GM18507 (cell line): ENCODE results near the gene ILF2.

Experiments
- DNase-seq: peaks from one replicate; pipeline ENCODE4 v3.0.0; 2011; ENCODE audit warnings: low read depth; ENCODE audit not compliant: insufficient read length; ENCODE audit errors: extremely low spot score
- FAIRE-seq: peaks from 2 replicates; lab custom pipeline; 2011; peaks lifted over from hg19 to GRCh38; lab: Jason Lieb, UNC

ILF2 gene

DNA sequence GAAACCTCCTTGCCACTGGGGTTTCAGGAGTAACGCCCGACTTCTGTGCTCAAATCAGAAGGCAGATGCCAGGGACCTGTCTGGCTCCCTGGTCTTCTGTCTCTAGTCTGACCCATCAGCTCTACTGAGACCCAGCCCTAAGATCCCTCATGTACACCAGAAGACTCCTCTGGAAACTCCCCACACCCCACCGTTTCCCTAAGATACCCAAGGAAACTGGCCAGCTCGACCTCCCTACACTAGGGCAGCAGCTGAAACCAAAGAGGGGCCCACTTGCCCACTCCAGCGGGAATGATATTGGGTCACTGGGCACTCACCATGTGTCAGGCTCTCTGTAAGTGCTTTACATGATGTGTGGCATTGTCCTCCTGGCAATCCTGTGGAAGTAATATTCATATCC is 57.4 kb downstream of the ILF2 start:
- FAIRE-seq, result no peak

DNA sequence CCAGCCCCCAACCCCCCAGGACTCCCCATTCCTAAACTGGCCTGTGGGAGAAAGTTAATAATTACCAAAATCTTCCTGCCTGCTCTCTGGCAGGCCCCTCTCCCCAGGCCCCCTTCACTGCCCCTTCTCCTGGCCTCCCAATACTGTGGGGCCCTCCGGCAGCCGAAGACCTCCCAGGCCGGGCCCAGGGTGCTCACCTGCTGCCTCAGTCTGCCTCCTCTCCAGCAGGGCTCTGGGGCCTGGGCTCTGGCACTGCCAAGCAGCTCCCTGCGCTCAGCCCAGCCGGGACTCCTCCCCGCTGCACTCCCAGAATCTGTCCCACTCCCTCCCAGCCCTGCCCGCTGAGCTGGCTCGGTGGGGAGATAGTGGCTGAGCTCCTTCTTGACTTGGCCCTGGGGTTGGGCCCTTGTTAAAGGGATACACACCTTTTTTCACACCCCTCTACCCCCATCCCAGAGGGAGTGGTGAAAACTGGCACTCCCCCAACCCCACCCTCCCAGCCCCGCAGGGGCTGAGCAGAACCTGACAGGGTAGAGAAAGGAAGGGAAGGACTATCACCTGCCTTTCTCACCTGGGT is 58.0 kb downstream of the ILF2 start, which contains the start of gene S100A16:
Gene S100A16, minus strand, starts transcription at position 383 of the 577 bp plus-strand sequence. CDS start 4,986 bp downstream, outside the sequence.
- no peak for DNase-seq
- FAIRE-seq, result no peak

More for the DNA sequence above, 57.4 kb downstream of the ILF2 start:
- DNase-seq, result no peak

DNA sequence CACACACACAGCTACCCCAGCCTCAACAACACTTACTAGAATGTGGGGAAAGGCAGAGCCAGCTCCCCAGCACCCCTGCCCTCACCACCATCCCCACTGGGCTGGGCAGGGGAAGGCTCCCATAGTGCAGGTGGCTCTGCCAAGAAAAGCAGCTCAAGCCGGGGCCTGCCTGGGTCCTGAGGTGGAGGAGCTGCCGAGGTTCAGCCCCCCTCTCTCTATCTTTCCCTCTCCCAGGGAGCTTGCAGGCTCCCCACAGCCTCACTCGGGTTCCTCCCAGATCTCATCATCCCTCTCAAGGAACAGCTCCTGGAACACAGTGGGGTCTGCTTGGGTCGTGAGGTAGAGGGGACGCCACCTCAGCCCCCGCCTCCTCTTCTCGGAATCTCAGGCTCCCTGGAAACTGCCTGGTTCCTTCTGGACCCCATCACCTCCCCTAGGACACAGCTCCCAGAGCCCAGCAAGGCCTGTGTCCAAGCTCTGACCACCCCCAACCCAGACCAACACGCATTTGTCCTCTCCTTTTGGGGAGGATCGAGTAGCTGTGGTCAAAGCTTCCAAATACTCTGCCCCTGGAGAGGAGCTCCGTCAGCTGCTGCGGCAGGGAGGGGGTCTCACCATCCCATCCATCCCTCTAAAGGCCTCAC is 58.6 kb downstream of the ILF2 start:
- no peak for DNase-seq
- FAIRE-seq, result no peak
